Measurements from ENCODE around the gene SDHB.

- TF ChIP-seq CTCF (IDR thresholded peaks at IDR 0.05) (no peak), EZH2 (IDR thresholded peaks at IDR 0.05; ENCODE audit: borderline replicate concordance, insufficient read depth, low read depth, low read length, poor library complexity, severe bottlenecking) (no peak)
These were observed 35.7 kb upstream of the SDHB start for GRCh38 chr1:17089506-17089905.

All from B cell (primary cell).